Activated T-cell treated with anti-CD3 and anti-CD28 coated beads for 24 hours (primary cell): ENCODE data around the gene CCNB3.

Experiments used
- DNase-seq: peaks from one replicate; pipeline ENCODE4 v3.0.0-alpha.2; 2020; ENCODE audit warnings: low read depth

The CCNB3 gene

GRCh38 chrX:50343917-50344316, 139.4 kb downstream of the CCNB3 start:
- no peak for DNase-seq

GRCh38 chrX:50372966-50373365, 168.4 kb downstream of the CCNB3 start:
- DNase-seq: no peak

- no peak for DNase-seq
Observed at GRCh38 chrX:50375481-50376267, 171.1 kb downstream of the CCNB3 start.

- DNase-seq: no peak
Observed at GRCh38 chrX:50381729-50382415, 177.3 kb downstream of the CCNB3 start.

- no peak for DNase-seq
Observed at GRCh38 chrX:50386520-50386919, 182.0 kb downstream of the CCNB3 start.

GRCh38 chrX:50393902-50394301, 189.3 kb downstream of the CCNB3 start:
- DNase-seq: no peak
